IPS-18c (cell line): ENCODE measurements around the gene SPATA12.

Experiments used
- H3K4me3 ChIP-seq: 2 replicates; pipeline ENCODE4 v1.7.0; 2013; ENCODE audit warnings: low read depth, mild to moderate bottlenecking, low read length, moderate library complexity; ENCODE audit not compliant: insufficient read depth
- H3K9me3 ChIP-seq: one replicate; pipeline ENCODE4 v1.6.1; 2013; ENCODE audit warnings: mild to moderate bottlenecking, low read length, moderate library complexity; ENCODE audit not compliant: control insufficient read depth, insufficient read depth

The SPATA12 gene

GRCh38 chr3:57060089-57060821 lies at the start of gene SPATA12:
SPATA12 (plus strand) TSS chr3:57060664; CDS start chr3:57073695, 13,031 bp downstream.
- no peak within 1 kb of the TSS for H3K4me3 ChIP-seq
- H3K9me3 ChIP-seq, result no peaks in the 10 kb centered on the region

GRCh38 chr3:57011022-57011421 lies 49.4 kb upstream of the SPATA12 start:
- Histone ChIP-seq H3K4me3 (no peak overlapping the region), H3K9me3 (peaks cover 6% of the 10 kb centered on the region)

- Histone ChIP-seq H3K4me3 (no peak overlapping the region), H3K9me3 (peaks cover 6% of the 10 kb centered on the region)
Measured at GRCh38 chr3:57012847-57013246, 47.6 kb upstream of the SPATA12 start.

- H3K4me3 ChIP-seq, result no peak overlapping the region
- peaks cover 6% of the 10 kb centered on the region for H3K9me3 ChIP-seq
Measured at GRCh38 chr3:57015350-57015729, 45.1 kb upstream of the SPATA12 start.

GRCh38 chr3:57015912-57016311 lies 44.6 kb upstream of the SPATA12 start:
- no peak overlapping the region for H3K4me3 ChIP-seq

GRCh38 chr3:57017459-57017845 lies 43.0 kb upstream of the SPATA12 start:
- peaks cover 6% of the 10 kb centered on the region for H3K9me3 ChIP-seq
- H3K4me3 ChIP-seq, result no peak overlapping the region

More at GRCh38 chr3:57015912-57016311, 44.6 kb upstream of the SPATA12 start:
- peaks cover 6% of the 10 kb centered on the region for H3K9me3 ChIP-seq

- H3K4me3 ChIP-seq, result no peak overlapping the region
Measured at GRCh38 chr3:57018246-57018645, 42.2 kb upstream of the SPATA12 start.

GRCh38 chr3:57019057-57019456 lies 41.4 kb upstream of the SPATA12 start:
- Histone ChIP-seq H3K4me3 (no peak overlapping the region), H3K9me3 (no peaks in the 10 kb centered on the region)

More at GRCh38 chr3:57018246-57018645, 42.2 kb upstream of the SPATA12 start:
- no peaks in the 10 kb centered on the region for H3K9me3 ChIP-seq

- Histone ChIP-seq H3K4me3 (no peak overlapping the region), H3K9me3 (no peaks in the 10 kb centered on the region)
Measured at GRCh38 chr3:57025237-57025636, 35.2 kb upstream of the SPATA12 start.

GRCh38 chr3:57026944-57027343 lies 33.5 kb upstream of the SPATA12 start:
- no peak overlapping the region for H3K4me3 ChIP-seq
- no peaks in the 10 kb centered on the region for H3K9me3 ChIP-seq

GRCh38 chr3:57029383-57029782 lies 31.1 kb upstream of the SPATA12 start:
- H3K9me3 ChIP-seq, result no peaks in the 10 kb centered on the region
- H3K4me3 ChIP-seq, result no peak overlapping the region

- H3K4me3 ChIP-seq, result no peak overlapping the region
Measured at GRCh38 chr3:57029924-57030323, 30.5 kb upstream of the SPATA12 start.

GRCh38 chr3:57030721-57031120 lies 29.7 kb upstream of the SPATA12 start:
- H3K4me3 ChIP-seq, result no peak overlapping the region
- H3K9me3 ChIP-seq, result no peaks in the 10 kb centered on the region

More at GRCh38 chr3:57029924-57030323, 30.5 kb upstream of the SPATA12 start:
- no peaks in the 10 kb centered on the region for H3K9me3 ChIP-seq

GRCh38 chr3:57031631-57032541 lies 28.6 kb upstream of the SPATA12 start:
- Histone ChIP-seq H3K4me3 (no peak overlapping the region), H3K9me3 (no peaks in the 10 kb centered on the region)

- Histone ChIP-seq H3K9me3 (no peaks in the 10 kb centered on the region), H3K4me3 (no peak overlapping the region)
Measured at GRCh38 chr3:57036952-57037351, 23.5 kb upstream of the SPATA12 start.

GRCh38 chr3:57038466-57039164 lies 21.8 kb upstream of the SPATA12 start:
- H3K4me3 ChIP-seq, result no peak overlapping the region
- no peaks in the 10 kb centered on the region for H3K9me3 ChIP-seq

- Histone ChIP-seq H3K4me3 (no peak overlapping the region), H3K9me3 (no peaks in the 10 kb centered on the region)
Measured at GRCh38 chr3:57041674-57042073, 18.8 kb upstream of the SPATA12 start.
